ENCODE data around the gene PRR19. TPM values are rescaled to one million over a fixed set of nuclear protein-coding genes. Genes with fewer than 3 reads are reported as not detected.

Gene PRR19
- total RNA-seq, 1 donor from 2014 or later = 0.13 TPM

DNA sequence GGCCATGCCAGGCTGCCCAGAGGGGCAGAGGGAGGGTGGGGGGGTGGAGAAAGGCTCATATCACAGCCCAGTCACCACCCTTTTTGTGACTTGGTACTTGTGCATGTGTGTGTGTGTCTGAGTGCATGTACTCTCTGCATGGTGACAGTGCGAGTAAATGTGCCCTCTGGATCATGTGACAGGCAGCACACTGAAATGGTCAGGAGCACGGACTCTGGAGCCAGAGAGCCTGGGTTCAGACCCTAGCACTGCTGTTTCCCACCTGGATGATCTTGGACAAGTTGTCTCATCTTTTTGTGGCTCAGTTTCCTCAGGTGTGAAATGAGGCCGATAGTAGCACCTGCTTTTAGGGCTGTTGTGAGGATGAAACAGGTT lies 30.9 kb upstream of the PRR19 start:
- no peak for DNase-seq (ENCODE audit: low read depth in 2 of 2)

DNA sequence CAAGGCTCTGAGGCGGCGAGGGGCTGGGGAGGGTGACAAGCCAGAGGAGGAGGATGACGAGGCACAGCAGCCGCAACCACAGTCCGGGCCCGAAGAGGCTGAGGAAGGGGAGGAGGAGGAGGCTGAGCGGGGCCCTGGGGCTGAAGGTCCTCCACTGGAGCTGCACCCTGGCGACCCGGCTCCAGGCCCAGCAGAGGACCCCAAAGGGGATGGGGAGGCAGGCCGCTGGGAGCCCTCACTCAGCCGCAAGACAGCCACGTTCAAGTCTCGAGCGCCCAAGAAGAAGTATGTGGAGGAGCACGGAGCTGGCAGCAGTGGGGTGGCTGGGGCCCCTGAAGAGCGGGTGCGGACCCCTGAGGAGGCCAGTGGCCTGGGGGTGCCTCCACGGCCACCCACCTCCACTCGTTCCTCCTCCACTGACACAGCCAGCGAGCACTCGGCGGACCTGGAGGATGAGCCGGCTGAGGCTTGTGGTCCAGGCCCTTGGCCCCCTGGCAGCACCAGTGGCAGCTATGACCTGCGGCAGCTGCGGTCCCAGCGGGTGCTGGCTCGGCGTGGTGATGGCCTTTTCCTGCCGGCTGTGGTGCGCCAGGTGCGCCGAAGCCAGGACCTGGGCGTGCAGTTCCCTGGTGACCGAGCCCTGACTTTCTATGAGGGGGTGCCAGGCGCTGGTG lies 29.9 kb upstream of the PRR19 start:
- no peak for DNase-seq (ENCODE audit: low read depth in 2 of 2)

DNA sequence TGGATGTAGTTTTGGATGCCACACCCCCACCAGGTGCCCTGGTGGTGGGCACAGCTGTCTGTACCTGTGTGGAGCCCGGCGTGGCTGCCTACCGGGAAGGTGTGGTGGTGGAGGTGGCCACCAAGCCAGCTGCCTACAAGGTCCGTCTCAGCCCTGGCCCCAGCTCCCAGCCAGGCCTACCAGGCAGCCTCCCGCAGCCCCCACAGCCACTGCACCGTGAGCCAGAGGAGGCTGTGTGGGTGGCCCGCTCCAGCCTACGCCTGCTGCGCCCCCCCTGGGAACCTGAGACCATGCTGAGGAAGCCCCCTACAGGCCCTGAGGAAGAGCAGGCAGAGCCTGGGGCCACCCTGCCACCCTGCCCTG lies 29.4 kb upstream of the PRR19 start:
- no peak for DNase-seq (ENCODE audit: low read depth in 2 of 2)

DNA sequence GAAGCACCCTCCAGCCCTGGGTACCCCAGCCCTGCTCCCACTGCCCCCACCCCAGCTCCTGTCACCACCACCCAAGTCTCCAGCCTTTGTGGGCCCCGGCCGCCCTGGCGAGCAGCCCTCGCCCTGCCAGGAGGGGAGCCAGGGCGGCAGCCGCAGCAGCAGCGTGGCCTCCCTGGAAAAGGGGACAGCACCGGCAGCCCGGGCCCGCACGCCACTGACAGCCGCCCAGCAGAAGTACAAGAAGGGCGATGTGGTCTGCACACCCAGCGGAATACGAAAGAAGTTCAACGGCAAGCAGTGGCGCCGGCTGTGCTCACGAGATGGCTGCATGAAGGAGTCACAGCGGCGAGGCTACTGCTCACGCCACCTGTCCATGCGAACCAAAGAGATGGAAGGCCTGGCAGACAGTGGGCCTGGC lies 28.9 kb upstream of the PRR19 start:
- no peak for DNase-seq (ENCODE audit: low read depth in 2 of 2)

DNA sequence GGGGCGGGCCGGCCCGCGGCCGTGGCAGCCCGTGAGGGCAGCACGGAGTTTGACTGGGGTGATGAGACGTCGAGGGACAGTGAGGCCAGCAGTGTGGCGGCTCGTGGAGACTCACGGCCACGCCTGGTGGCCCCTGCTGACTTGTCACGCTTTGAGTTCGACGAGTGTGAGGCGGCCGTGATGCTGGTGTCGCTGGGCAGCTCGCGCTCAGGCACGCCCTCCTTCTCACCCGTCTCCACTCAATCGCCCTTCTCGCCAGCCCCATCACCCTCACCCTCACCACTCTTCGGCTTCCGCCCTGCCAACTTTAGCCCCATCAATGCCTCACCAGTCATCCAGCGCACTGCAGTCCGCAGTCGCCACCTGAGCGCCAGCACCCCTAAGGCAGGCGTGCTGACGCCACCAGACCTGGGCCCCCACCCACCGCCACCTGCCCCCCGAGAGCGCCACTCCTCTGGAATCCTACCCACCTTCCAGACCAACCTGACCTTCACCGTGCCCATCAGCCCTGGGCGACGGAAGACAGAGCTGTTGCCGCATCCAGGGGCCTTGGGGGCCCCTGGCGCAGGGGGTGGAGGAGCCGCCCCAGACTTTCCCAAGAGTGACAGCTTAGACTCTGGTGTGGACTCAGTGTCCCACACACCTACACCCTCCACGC lies 28.4 kb upstream of the PRR19 start:
- no peak for DNase-seq (ENCODE audit: low read depth in 2 of 2)

DNA sequence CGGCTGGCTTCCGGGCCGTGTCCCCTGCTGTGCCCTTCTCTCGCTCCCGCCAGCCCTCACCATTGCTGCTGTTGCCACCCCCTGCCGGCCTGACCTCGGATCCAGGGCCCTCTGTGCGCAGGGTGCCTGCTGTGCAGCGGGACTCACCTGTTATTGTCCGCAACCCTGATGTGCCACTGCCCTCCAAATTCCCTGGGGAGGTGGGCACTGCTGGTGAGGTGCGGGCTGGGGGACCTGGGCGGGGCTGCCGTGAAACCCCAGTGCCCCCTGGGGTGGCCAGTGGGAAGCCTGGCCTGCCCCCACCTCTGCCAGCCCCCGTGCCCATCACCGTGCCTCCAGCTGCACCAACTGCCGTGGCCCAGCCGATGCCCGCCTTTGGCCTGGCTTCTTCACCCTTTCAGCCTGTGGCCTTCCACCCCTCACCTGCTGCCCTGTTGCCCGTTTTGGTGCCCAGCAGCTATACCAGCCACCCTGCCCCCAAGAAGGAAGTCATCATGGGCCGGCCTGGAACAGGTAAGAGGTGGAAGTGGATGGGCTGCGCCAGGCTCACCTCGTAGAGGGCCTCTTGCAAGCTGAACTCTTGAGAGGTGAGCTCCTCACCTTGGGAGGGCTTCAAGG lies 27.8 kb upstream of the PRR19 start:
- no peak for DNase-seq (ENCODE audit: low read depth in 2 of 2)

DNA sequence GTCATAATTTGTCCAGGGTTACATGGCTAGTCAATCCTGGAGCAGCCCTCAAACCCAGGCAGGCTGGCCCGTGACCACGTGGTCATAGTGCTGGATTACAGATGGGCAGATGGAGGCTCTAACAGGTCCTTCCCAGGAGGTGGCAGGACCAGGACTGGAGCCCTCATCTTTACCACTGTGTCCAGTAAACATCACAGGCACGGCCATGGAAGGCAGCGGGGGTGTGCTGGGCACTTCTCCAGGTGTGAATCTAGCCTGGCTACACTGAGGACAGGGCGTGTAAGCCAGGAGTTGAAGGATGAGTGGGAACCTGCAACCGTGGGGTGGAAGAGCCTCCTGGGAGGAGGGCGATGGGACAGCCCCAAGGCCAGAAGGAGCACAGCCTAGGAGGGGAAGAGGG lies 26.8 kb upstream of the PRR19 start:
- no peak for DNase-seq (ENCODE audit: low read depth in 2 of 2)

DNA sequence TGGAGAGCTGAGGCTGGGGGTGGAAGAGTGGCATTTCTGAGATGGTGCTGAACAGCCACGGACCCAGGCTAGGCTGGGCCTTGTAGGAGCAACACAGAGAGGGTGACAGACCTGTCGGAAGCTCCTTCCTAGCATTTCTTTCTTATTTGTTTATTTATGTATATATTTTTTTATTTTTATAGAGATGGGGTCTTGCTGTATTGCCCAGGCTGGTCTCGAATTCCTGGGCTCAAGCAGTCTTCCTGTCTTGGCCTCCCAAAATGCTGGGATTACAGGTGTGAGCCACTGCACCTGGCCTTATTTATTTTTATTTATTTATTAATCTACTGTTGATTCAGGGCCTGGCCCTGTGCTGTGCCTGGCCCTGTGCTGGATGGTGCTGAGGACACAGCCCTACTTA lies 26.4 kb upstream of the PRR19 start:
- DNase-seq (ENCODE audit: low read depth in 2 of 2) = no peak

DNA sequence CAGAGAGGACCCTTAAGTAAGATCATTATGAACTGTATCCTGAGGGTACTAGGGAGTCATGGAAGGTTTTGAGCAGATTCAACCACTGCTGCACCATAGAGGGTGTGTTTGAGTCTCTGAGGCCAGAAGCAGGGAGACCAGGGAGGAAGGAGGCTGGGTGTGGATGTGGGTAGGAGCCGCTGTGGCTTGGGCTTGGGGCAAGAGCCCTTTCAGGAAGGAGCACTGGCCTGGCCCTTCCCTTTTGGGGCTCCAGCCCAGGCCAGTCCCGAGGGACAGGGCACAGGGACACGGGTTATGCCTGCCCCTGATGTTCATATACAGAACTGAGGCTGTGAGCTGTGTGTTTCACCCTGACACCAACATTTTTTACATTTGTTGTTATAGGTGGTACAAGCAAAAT lies 25.6 kb upstream of the PRR19 start:
- DNase-seq (ENCODE audit: low read depth in 2 of 2) = no peak

DNA sequence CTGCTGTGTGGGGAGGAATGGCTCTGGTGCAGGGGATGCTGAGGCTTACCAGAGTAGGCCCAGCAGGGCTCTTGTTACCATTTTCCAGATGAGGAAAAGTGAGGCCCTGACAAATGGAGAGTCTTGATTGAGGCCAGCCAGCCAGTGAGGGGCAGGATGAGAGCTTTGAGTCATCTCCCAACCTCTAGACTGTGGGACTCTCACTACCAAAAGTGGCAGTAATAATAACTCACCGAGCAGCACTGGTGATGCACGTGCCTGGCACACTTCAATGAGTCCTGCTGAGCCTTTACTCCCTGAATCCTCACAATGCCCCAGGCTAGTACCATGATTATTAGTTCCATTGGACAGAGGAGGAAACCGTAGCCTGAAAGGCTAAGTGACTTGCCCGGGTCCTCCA lies 25.1 kb upstream of the PRR19 start:
- DNase-seq (ENCODE audit: low read depth in 2 of 2) = no peak

DNA sequence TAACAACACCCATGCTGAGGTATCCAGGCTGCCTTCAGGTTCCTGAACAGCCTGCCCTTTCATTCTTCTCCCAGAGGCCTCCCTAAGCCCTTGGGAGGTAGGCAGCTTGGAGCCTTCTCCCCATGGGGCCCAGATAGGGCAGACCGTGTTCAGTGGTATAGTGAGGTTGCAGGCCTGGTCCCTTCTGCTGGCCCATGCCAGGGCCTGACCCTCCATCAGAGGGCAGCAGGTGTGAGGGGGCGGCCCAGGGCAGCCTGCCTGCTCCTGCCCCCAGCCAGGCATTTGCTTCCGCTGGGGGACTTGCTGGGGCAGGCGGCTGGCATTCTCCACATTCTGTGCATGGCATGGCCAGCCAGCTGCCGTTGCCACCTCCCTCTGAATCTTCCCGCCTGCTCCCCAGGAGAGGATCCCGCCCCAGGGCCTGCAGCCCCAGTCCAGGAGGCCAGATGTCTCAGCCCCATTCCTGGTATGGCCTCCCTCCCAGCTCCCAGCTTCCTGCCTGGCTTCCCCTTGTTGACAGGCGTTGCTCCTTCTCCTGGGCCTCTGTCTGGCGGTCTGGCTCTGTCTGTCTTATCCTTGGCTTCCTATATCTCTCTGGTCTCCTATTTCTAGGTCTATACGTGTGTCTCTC lies 24.0 kb upstream of the PRR19 start:
- peak in 1 of 2 donors; percentile 71 for DNase-seq (ENCODE audit: low read depth in 2 of 2)

DNA sequence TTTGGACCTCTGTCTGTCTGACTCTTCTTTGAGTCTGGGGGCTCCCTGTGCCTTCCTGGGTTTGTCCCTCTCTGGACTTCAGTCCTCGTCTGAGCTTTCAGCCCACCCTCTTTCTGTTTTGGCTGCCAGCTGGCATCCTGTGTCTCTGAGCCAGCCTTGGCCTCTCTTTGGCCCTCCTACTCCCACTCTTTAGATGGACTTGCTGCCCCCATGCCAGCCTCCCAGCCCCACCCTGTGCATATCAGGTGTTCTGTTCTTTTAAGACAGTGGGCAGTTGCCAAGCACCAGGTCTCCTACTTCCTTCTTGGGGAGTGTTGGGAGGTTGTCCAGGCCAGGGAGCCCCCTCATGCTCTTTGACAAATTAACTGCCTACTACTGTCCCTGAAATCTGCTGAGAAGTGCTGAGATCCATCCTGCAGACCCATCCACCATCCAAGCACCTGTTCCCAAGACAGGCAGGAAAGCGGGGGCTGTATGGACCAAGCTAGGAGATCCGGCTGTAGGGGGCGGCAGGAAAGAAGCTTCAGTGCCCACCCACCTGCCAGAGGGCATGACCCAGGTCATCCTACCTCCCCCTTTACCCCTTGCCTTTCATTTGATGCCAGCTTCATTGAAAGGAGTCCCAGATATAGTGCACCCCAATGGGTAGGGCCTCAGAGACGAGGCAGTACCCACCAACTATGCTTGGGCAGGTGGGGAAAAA lies 23.3 kb upstream of the PRR19 start:
- DNase-seq (ENCODE audit: low read depth in 2 of 2) = no peak

DNA sequence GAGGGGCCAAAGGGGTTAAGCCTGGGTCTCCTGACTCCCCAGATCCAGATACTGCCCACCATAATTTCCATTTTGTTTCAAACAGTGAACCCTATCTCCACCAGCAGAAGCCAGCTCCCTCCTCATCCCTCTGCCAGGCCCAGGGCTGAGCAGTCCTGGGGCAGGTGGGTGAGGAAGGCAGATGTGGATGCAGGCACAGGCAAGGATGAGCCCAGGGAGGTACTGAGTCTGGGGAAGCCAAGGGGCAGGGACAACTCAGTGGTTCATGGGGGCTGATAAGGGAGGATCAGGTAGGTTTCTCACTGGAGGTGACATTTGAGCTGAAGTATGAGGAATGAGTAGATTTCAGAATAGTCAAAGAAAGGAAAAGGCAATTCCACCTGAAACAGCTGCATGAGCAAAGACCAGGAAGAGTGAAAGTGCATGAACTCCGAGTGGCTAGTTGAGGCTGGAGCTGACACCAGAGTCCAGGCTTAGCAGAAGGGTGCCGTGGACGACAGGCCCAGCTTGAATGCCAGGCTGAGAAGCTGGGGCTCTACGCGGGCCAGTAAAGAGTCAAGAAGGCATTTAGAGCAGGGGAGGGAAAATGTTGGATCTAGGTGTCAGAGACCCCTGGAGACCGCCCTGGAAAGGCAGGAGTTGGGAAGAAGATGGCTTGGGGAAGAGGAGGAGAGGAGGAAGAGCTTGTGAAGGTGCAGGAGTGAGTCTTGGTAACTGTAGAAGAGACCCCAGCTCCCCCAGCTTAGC lies 22.6 kb upstream of the PRR19 start:
- DNase-seq (ENCODE audit: low read depth in 2 of 2) = no peak

DNA sequence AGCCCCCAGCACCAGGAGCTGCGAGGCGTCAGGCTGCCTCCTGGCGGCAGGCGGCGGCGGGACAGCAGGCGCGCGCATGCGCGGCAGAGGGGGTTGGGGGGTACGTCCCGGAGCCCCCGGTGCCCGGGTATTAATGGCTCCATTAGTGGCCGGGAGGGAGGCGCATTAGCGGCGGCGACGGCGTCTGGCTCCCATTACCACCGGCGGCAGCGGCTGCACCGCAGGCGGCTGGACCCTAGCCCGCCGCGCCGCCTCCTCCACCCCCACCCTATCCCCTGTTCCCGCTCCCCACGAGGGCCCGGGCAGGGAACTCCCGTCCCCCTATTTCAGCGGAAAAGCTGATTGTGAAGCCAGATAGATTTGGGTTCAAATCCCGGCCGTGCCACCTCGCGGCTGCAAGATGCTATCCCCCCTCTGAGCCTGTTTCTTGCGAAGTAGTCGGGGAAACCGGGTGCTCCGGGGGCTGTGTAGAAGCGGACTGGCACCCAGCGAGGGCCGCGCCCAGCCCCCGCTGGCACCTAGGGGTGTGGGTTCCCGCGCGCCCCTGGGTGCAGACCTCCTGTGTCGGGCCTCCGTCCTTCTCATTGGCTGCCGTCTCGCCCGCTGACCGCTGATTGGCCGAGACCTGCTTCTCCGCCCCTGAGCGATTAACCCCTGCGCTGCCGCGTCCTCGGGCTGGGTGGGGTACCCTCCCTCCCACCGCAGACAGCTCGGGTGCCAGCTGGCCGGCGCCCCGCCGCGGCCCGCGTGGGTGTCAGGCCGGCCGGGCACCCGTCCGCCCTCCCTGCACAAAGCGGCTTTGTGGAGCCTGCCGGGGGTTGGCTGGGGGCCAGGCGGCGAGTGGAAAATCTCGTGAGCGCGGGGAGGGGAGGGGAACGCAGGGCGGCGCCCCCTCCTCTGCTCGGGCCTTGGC lies 21.8 kb upstream of the PRR19 start:
- peak; percentile 56 to 87 for DNase-seq (ENCODE audit: low read depth in 2 of 2)

DNA sequence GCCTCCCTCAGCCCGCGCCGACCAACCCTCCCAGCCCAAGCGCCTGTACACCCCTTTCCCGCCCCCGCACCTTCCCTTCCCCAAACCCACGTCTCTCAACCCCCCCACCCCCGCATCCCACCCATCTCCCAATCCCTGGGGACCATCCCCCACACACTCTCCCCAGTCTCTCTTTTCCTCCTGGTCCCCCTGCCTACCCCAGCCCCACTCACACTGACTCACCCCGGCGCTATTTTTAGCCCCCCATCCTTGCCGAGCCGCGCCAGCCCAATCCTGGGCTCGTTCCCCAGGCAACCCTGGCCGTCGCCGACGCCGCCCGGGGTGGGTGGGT lies 21.2 kb upstream of the PRR19 start:
- peak in 1 of 2 donors; percentile 46 for DNase-seq (ENCODE audit: low read depth in 2 of 2)

DNA sequence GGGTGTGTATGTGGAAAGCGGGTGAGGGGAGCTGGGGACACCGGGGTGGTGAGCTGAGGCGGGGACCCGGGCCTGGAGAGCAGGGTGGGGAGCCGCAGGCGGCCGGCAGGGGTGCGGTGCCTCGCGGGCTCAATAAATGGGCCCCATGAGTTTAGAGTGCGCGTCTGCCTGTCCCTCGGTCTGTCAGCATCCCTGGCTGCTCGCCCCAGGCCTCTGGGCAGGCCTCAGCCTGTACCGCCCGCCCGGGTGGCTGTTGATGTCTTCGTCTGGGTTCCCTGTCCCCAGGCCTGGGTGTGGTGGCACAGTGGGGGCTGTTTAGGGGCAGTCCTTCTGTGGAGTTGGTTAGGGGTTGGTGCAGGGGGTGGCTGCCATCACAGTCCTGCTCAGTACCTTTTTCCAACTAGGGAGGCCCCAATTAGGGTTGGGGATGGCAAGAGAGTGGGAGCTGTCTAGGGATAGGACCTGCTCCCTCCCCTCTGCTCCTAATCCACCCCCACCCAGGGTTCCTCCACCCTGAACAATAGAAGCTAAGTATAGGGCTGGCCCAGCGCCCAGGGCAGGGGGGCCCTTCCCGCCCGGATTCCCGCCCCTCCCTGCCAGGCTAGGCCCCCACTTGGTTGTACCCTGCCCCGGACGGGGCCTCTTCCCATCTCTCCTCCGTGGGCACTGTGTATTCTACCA lies 20.6 kb upstream of the PRR19 start:
- peak in 1 of 2 donors; percentile 76 for DNase-seq (ENCODE audit: low read depth in 2 of 2)

DNA sequence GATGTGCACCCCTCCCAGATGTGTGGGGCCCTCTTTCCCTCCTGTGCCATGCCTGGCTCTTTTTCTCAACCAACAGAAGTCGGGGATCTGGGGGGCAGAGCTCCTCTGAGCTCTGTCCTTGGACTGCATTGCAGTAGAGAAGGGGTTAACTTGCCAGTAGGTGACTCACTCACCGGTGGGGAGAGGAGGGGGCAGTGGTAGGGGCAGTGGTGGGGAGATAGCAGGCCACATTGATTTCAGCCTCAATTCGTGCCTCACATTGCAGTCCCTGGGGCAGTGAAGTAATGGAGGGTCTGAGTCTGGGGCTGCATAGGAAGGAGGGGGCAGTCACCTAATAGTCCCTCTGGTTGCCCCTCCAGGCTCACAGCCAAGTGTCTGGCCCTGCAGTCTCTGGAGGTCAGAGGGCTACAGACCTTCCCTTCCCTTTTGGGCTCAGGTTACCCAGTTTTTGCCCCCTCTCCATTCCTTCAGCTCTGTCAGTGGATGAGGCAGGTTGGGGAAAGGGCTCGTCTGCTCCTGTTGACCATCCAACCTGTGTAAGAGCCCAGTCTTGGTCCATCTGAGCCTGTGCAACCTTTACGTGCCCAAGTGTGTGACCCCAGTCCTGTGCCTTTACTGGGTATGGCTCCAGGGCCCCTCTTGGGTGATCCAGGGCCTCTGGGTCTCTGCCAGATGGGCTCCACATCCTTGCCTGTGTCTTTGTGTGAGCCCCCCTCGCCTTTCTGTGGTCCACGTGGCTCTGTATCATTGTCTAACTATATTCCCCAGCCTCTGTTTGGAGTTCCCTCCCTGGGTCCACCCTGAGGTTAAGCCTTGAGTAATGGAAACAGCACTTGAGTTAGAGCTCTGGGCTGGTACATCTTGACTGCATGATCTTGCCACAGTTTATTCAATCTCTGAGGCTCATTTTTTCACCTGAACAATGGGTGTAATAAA lies 19.8 kb upstream of the PRR19 start:
- DNase-seq (ENCODE audit: low read depth in 2 of 2) = peak in 1 of 2 donors; percentile 70

DNA sequence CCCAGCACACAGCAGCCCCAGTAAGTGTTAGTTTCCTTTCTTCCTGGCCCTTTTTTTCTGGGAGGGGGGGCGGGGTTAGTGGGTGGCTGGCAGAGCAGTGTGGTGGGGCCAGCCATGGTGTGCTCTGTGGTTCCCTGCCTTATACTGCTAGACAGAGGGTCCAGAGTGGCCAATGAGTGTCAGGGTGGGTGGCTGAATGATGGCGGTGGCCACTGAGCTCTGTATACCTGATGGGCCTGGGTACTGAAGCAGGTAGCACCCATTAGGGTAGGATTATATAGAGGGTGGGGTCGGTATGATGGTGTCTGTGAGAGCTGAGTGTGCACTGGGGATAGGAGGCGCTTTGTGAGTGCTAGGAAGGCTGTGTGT lies 19.1 kb upstream of the PRR19 start:
- DNase-seq (ENCODE audit: low read depth in 2 of 2) = no peak

Measured in dermis microvascular lymphatic vessel endothelial cell (primary cell).